ENCODE results near the gene SIDT1.
A peak's percentile ranks its signal among the peaks of the same experiment; 100 is the strongest.

The SIDT1 gene

GRCh38 chr3:113531826-113532697, at the start of gene SIDT1:
Gene SIDT1, plus strand, starts transcription at chr3:113532555. Its CDS starts 467 bp downstream, at chr3:113533022.
- peak in 1 of 2 donors; percentile 52 for DNase-seq (ENCODE audit: low read depth in 2 of 2)

GRCh38 chr3:113485161-113485609, 47.2 kb upstream of the SIDT1 start:
- DNase-seq (ENCODE audit: low read depth in 2 of 2): no peak

GRCh38 chr3:113495035-113495434, 37.3 kb upstream of the SIDT1 start:
- DNase-seq (ENCODE audit: low read depth in 2 of 2): no peak

GRCh38 chr3:113496924-113497323, 35.4 kb upstream of the SIDT1 start:
- DNase-seq (ENCODE audit: low read depth in 2 of 2): no peak

- no peak for DNase-seq (ENCODE audit: low read depth in 2 of 2)
Measured at GRCh38 chr3:113498221-113499005, 33.9 kb upstream of the SIDT1 start.

GRCh38 chr3:113499081-113499480, 33.3 kb upstream of the SIDT1 start:
- DNase-seq (ENCODE audit: low read depth in 2 of 2): no peak

- DNase-seq (ENCODE audit: low read depth in 2 of 2): no peak
Measured at GRCh38 chr3:113501597-113501996, 30.8 kb upstream of the SIDT1 start.

- no peak for DNase-seq (ENCODE audit: low read depth in 2 of 2)
Measured at GRCh38 chr3:113505867-113506266, 26.5 kb upstream of the SIDT1 start.

- DNase-seq (ENCODE audit: low read depth in 2 of 2): no peak
Measured at GRCh38 chr3:113507501-113508067, 24.8 kb upstream of the SIDT1 start.

GRCh38 chr3:113508966-113509365, 23.4 kb upstream of the SIDT1 start:
- no peak for DNase-seq (ENCODE audit: low read depth in 2 of 2)

GRCh38 chr3:113514265-113514769, 18.0 kb upstream of the SIDT1 start:
- DNase-seq (ENCODE audit: low read depth in 2 of 2): no peak

GRCh38 chr3:113516115-113516505, 16.2 kb upstream of the SIDT1 start:
- DNase-seq (ENCODE audit: low read depth in 2 of 2): no peak

- no peak for DNase-seq (ENCODE audit: low read depth in 2 of 2)
Measured at GRCh38 chr3:113521981-113522380, 10.4 kb upstream of the SIDT1 start.

- no peak for DNase-seq (ENCODE audit: low read depth in 2 of 2)
Measured at GRCh38 chr3:113523241-113523640, 9.1 kb upstream of the SIDT1 start.

GRCh38 chr3:113532698-113533533, 561 bp downstream of the SIDT1 start:
- DNase-seq (ENCODE audit: low read depth in 2 of 2): peak in 1 of 2 donors; percentile 32

GRCh38 chr3:113533534-113533892, 1.2 kb downstream of the SIDT1 start:
- DNase-seq (ENCODE audit: low read depth in 2 of 2): no peak

GRCh38 chr3:113534365-113534764, 2.0 kb downstream of the SIDT1 start:
- no peak for DNase-seq (ENCODE audit: low read depth in 2 of 2)

GRCh38 chr3:113535898-113536297, 3.5 kb downstream of the SIDT1 start:
- no peak for DNase-seq (ENCODE audit: low read depth in 2 of 2)

GRCh38 chr3:113536627-113537101, 4.3 kb downstream of the SIDT1 start:
- DNase-seq (ENCODE audit: low read depth in 2 of 2): no peak

- DNase-seq (ENCODE audit: low read depth in 2 of 2): no peak
Measured at GRCh38 chr3:113537155-113537554, 4.8 kb downstream of the SIDT1 start.

- DNase-seq (ENCODE audit: low read depth in 2 of 2): no peak
Measured at GRCh38 chr3:113541519-113541918, 9.2 kb downstream of the SIDT1 start.
